Measurements from ENCODE around the gene EME2.

GRCh38 chr16:1822801-1823200, 50.2 kb downstream of the EME2 start:
- TF ChIP-seq, protein P1, sequence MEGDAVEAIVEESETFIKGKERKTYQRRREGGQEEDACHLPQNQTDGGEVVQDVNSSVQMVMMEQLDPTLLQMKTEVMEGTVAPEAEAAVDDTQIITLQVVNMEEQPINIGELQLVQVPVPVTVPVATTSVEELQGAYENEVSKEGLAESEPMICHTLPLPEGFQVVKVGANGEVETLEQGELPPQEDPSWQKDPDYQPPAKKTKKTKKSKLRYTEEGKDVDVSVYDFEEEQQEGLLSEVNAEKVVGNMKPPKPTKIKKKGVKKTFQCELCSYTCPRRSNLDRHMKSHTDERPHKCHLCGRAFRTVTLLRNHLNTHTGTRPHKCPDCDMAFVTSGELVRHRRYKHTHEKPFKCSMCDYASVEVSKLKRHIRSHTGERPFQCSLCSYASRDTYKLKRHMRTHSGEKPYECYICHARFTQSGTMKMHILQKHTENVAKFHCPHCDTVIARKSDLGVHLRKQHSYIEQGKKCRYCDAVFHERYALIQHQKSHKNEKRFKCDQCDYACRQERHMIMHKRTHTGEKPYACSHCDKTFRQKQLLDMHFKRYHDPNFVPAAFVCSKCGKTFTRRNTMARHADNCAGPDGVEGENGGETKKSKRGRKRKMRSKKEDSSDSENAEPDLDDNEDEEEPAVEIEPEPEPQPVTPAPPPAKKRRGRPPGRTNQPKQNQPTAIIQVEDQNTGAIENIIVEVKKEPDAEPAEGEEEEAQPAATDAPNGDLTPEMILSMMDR (IDR thresholded peaks at IDR 0.05; ENCODE audit: insufficient read depth, low read depth, low read length): no peak
- no peak for TF ChIP-seq EZH2 (IDR thresholded peaks at IDR 0.05; ENCODE audit: insufficient read depth, low read length)

All from astrocyte (in vitro differentiated cells and primary cell).